B cell (primary cell): Measurements from ENCODE around the gene COL11A2. TPM values are rescaled to one million over a fixed set of nuclear protein-coding genes. Genes with fewer than 3 reads are reported as not detected.

Experiments
- ATAC-seq: fragments of 200-7000 bp; cut with Tn5 transposase; one replicate; pipeline ENCODE4 v1.10.0; 2021; ENCODE audit warnings: low read depth, mild to moderate bottlenecking, moderate number of reproducible peaks, moderate library complexity
- CTCF ChIA-PET: fragments of 350-600 bp; sonication (Branson Sonifier 250); formaldehyde crosslinking; loops from one replicate; lab custom pipeline; 2021; ENCODE audit warnings: antibody characterized with exemption, inconsistent platforms; lab: Charles Lee
- POLR2A ChIA-PET: fragments of 350-600 bp; sonication (Branson Sonifier 250); formaldehyde crosslinking; loops from one replicate; lab custom pipeline; 2021; ENCODE audit warnings: antibody characterized with exemption; lab: Charles Lee
- DNase-seq: peaks from one replicate; pipeline ENCODE4 v3.0.0; 2013
- H2AFZ ChIP-seq: 2 replicates; pipeline ENCODE4 v1.6.1; 2012; ENCODE audit warnings: mild to moderate bottlenecking, low read depth, low read length; ENCODE audit not compliant: insufficient read depth, poor library complexity, severe bottlenecking
- H3K27ac ChIP-seq, 2 donors: 1 replicate in 1 of 2; 2 replicates in 1 of 2; pipeline ENCODE4 v1.5.1; 2012 to 2013; ENCODE audit warnings: low read length in 2 of 2, mild to moderate bottlenecking in 2 of 2, moderate library complexity in 1 of 2
- H3K27me3 ChIP-seq, 4 experiments: fragments of 200-600 bp in 1 of 4; sonication (generic) in 1 of 4; replicated peaks in 1 of 4; 1 replicate in 2 of 4; 2 replicates in 2 of 4; pipeline versions ENCODE4 v1.6.1 to v1.7.0; 2013 to 2016; ENCODE audit warnings: low read length in 3 of 4, mild to moderate bottlenecking in 2 of 4, mixed read lengths in 1 of 4, moderate library complexity in 1 of 4; ENCODE audit not compliant: insufficient read depth in 4 of 4, control insufficient read depth in 3 of 4; ENCODE audit errors: control extremely low read depth in 1 of 4
- H3K36me3 ChIP-seq, 2 experiments: replicated peaks in 1 of 2; 1 replicate in 1 of 2; 2 replicates in 1 of 2; pipeline versions ENCODE4 v1.6.1 to v1.7.1; 2013; ENCODE audit warnings: low read length in 1 of 2; ENCODE audit not compliant: insufficient read depth in 2 of 2, control insufficient read depth in 1 of 2; ENCODE audit errors: control extremely low read depth in 1 of 2, extremely low read depth in 1 of 2
- H3K4me1 ChIP-seq, 2 donors: fragments of 200-600 bp in 1 of 2; sonication (generic) in 1 of 2; 1 replicate in 1 of 2; 2 replicates in 1 of 2; pipeline versions ENCODE4 v1.5.1 to v1.6.1; 2013 to 2017; ENCODE audit warnings: low read length in 2 of 2; ENCODE audit not compliant: control insufficient read depth in 2 of 2, insufficient read depth in 2 of 2
- H3K4me2 ChIP-seq: replicated peaks from 2 replicates; pipeline ENCODE3; 2012; ENCODE audit warnings: mild to moderate bottlenecking, low read depth, low read length; ENCODE audit not compliant: poor library complexity, severe bottlenecking
- H3K4me3 ChIP-seq, 5 experiments: fragments of 200-600 bp in 1 of 5; sonication (generic) in 1 of 5; 1 replicate in 3 of 5; 2 replicates in 2 of 5; pipeline versions ENCODE4 v1.5.1 to v1.7.0; 2011 to 2016; ENCODE audit warnings: low read length in 4 of 5, mild to moderate bottlenecking in 4 of 5, low read depth in 2 of 5, control low read depth in 1 of 5, moderate library complexity in 1 of 5; ENCODE audit not compliant: insufficient read depth in 1 of 5; ENCODE audit errors: control extremely low read depth in 1 of 5, extremely low read depth in 1 of 5
- H3K79me2 ChIP-seq: fragments of 200-600 bp; sonication (generic); one replicate; pipeline ENCODE4 v1.6.0; 2016; ENCODE audit warnings: low read length; ENCODE audit not compliant: control insufficient read depth, insufficient read depth
- H3K9ac ChIP-seq: fragments of 200-600 bp; sonication (generic); 2 replicates; pipeline ENCODE4 v1.6.1; 2017; ENCODE audit warnings: mild to moderate bottlenecking, low read length, moderate library complexity
- H3K9me3 ChIP-seq, 3 donors: one replicate each; pipeline versions ENCODE4 v1.6.1 to v1.7.1; 2013; ENCODE audit warnings: low read length in 2 of 3; ENCODE audit not compliant: control insufficient read depth in 2 of 3, insufficient read depth in 1 of 3; ENCODE audit errors: control extremely low read depth in 1 of 3
- H4K20me1 ChIP-seq: 2 replicates; pipeline ENCODE4 v1.6.0; 2012; ENCODE audit warnings: mild to moderate bottlenecking, low read length; ENCODE audit not compliant: insufficient read depth, control insufficient read depth, poor library complexity, severe bottlenecking
- H3K27ac Mint-ChIP-seq: one replicate; pipeline ENCODE4 v1.8.0; 2021; ENCODE audit warnings: mixed read lengths
- H3K27me3 Mint-ChIP-seq: one replicate; pipeline ENCODE4 v1.8.0; 2021; ENCODE audit warnings: mixed read lengths
- H3K4me1 Mint-ChIP-seq: one replicate; pipeline ENCODE4 v1.8.0; 2021; ENCODE audit warnings: mixed read lengths
- H3K4me3 Mint-ChIP-seq: one replicate; pipeline ENCODE4 v1.8.0; 2021; ENCODE audit warnings: mixed read lengths
- H3K9me3 Mint-ChIP-seq: one replicate; pipeline ENCODE4 v1.8.0; 2022; ENCODE audit warnings: mixed read lengths; ENCODE audit not compliant: insufficient read depth
- EZH2 ChIP-seq: IDR thresholded peaks from 2 replicates; pipeline ENCODE4 v1.6.1; 2012; ENCODE audit warnings: borderline replicate concordance, low read depth, mild to moderate bottlenecking, moderate library complexity, low read length; ENCODE audit not compliant: insufficient read depth, poor library complexity, severe bottlenecking
- WGBS: methylation state at CpG from one replicate; pipeline ENCODE4 v1.1.5; 2013; ENCODE audit warnings: missing lambda C conversion rate; ENCODE audit not compliant: insufficient coverage; 5-methylcytosine and 5-hydroxymethylcytosine counted together
- intact Hi-C: fragments of 100-400 bp; cut with micrococcal nuclease; formaldehyde crosslinking; loops from one replicate; pipeline ENCODE4 v1.10.0; 2022
- polyA plus RNA-seq: library from polyadenylated mRNA; depleted of rRNA; stranded (reverse); fragments of >200 nt; gene quantifications from 2 replicates; pipeline ENCODE4 v1.2.3, GENCODE V29; 2012
- total RNA-seq, 2 donors: library from RNA; stranded (reverse); fragments of 120-200 nt in 1 of 2; gene quantifications; 1 replicate in 1 of 2; 2 replicates in 1 of 2; pipeline versions ENCODE4 v1.2.3 to v1.2.4, GENCODE V29; 2013 to 2022
- TF ChIP-seq, protein P1 (sequence below): fragments of 200-600 bp; IDR thresholded peaks from one replicate; pipeline ENCODE4 v1.8.0; 2022; ENCODE audit warnings: antibody characterized with exemption, mild to moderate bottlenecking

COL11A2 gene
- total and polyA plus RNA-seq, 2 donors (not counting 1 experiment from before 2014, with no cell fraction given): 0.39 to 0.82 TPM

DNA sequence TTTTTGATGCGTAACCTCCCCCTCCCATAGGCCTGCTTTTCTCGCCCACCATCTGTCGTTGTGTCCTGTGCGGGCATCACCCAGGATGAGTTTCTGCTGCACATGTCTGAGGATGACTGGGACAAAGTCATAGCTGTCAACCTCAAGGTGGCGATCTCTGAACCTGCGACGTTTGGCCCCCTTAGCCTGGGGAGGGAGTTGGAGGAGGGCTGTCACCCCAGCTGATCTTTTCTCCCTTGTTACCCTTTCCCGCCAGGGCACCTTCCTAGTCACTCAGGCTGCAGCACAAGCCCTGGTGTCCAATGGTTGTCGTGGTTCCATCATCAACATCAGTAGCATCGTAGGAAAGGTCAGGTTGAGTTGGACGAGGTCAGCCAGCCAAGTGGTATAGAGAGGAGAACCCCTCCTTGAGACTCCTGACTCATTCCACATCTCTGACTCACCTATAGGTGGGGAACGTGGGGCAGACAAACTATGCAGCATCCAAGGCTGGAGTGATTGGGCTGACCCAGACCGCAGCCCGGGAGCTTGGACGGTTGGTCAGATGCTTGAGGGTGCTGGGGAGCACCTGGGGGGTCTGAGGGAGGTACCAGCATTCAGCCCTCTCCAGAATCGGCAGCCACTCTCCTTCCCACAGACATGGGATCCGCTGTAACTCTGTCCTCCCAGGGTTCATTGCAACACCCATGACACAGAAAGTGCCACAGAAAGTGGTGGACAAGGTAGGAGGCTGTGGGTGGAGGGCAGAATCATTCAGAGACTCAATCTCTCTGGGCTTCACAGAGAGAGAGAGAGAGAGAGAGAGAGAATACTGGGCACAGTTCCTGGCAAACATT, 13.1 kb upstream of the COL11A2 start:
- H3K4me3 Mint-ChIP-seq: peak overlapping the region; percentile 94
- Histone ChIP-seq H3K9me3 (no peaks in the 10 kb centered on the region), H3K4me2 (peak overlapping the region; percentile 98), H3K9ac (peak overlapping the region; percentile 79), H3K27me3 (no peaks in the 10 kb centered on the region), H3K4me3 (peak overlapping the region; percentile 14 to 88 (median 80)), H3K27ac (no peak overlapping the region), H3K4me1 (peaks cover 34 to 54% of the 10 kb centered on the region in 2 donors), H3K36me3 (peaks cover 0 to 28% of the 10 kb centered on the region in 2 experiments), H4K20me1 (peaks cover 10% of the 10 kb centered on the region), H2AFZ (peak overlapping the region; percentile 94), H3K79me2 (peaks cover 38% of the 10 kb centered on the region)
- CTCF ChIA-PET: interaction anchor here (0.8 to 1.6 kb wide), 4 partner anchors 43 to 206 kb away, joined by 3 to 8 read pairs (median 3); no protein-coding TSS in a partner anchor
- ATAC-seq: no peak
- H3K27ac Mint-ChIP-seq: peak overlapping the region; percentile 61
- DNase-seq: no peak
- WGBS: 76% methylated on average over 5 of the region's 17 CpGs
- no peaks in the 10 kb centered on the region for H3K9me3 Mint-ChIP-seq
- no peak for TF ChIP-seq EZH2
- TF ChIP-seq, protein P1, sequence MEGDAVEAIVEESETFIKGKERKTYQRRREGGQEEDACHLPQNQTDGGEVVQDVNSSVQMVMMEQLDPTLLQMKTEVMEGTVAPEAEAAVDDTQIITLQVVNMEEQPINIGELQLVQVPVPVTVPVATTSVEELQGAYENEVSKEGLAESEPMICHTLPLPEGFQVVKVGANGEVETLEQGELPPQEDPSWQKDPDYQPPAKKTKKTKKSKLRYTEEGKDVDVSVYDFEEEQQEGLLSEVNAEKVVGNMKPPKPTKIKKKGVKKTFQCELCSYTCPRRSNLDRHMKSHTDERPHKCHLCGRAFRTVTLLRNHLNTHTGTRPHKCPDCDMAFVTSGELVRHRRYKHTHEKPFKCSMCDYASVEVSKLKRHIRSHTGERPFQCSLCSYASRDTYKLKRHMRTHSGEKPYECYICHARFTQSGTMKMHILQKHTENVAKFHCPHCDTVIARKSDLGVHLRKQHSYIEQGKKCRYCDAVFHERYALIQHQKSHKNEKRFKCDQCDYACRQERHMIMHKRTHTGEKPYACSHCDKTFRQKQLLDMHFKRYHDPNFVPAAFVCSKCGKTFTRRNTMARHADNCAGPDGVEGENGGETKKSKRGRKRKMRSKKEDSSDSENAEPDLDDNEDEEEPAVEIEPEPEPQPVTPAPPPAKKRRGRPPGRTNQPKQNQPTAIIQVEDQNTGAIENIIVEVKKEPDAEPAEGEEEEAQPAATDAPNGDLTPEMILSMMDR: no peak
- POLR2A ChIA-PET: interaction anchor here (0.6 kb wide), 1 partner anchor 351 kb away, joined by 3 read pairs; the partner anchor contains the start of gene PSMB9
- H3K27me3 Mint-ChIP-seq: no peaks in the 10 kb centered on the region
- H3K4me1 Mint-ChIP-seq: peaks cover 58% of the 10 kb centered on the region
- intact Hi-C loops: loop anchor here (10.0 kb wide), 1 partner anchor 1231 kb away; the partner anchor contains the start of gene DXO
